Left ventricle myocardium inferior (tissue), 1 donor: ENCODE data around the gene MAST2. TPM values are rescaled to one million over a fixed set of nuclear protein-coding genes. Genes with fewer than 3 reads are reported as not detected.
"Not testable (repeated sequence)": the region's sequence is repeated elsewhere in the genome, so short reads cannot be mapped to it uniquely, and the experiment has no call there.

ENCODE experiments used
- DNase-seq: peaks from one replicate; pipeline ENCODE4 v3.0.0-alpha.2; 2020
- H3K27ac ChIP-seq: fragments of 200-600 bp; replicated peaks from 2 replicates; pipeline ENCODE4 v1.8.0; 2021
- H3K27me3 ChIP-seq: fragments of 200-600 bp; 2 replicates; pipeline ENCODE4 v1.8.0; 2021; ENCODE audit warnings: low read depth
- H3K36me3 ChIP-seq: fragments of 200-600 bp; 2 replicates; pipeline ENCODE4 v1.8.0; 2021
- H3K4me1 ChIP-seq: fragments of 200-600 bp; 2 replicates; pipeline ENCODE4 v1.8.0; 2021
- H3K4me3 ChIP-seq: fragments of 200-600 bp; 2 replicates; pipeline ENCODE4 v1.8.0; 2021; ENCODE audit warnings: mild to moderate bottlenecking, moderate library complexity
- H3K9me3 ChIP-seq: fragments of 200-600 bp; replicated peaks from 2 replicates; pipeline ENCODE4 v1.8.0; 2021
- intact Hi-C: fragments of 100-400 bp; cut with micrococcal nuclease; formaldehyde crosslinking; loops from one replicate; pipeline ENCODE4 v1.11.0; 2022
- total RNA-seq: library from RNA; stranded (reverse); fragmentation: NEBNext Ultra II Directional; extraction: Animal tissue kit (Norgen Biotek cat#: 25700); gene quantifications from one replicate; pipeline ENCODE4 v1.2.1, GENCODE V29; 2021
- TF ChIP-seq, protein P1 (sequence below): fragments of 200-600 bp; IDR thresholded peaks from 2 replicates; pipeline ENCODE4 v1.8.0; 2021; ENCODE audit warnings: antibody characterized with exemption, mild to moderate bottlenecking, borderline replicate concordance
- donor health status: DM: no; HTN: yes; CAD: no; lungs with severe emphysema.

Gene MAST2
- total RNA-seq, 1 donor from 2014 or later: 104 TPM

DNA sequence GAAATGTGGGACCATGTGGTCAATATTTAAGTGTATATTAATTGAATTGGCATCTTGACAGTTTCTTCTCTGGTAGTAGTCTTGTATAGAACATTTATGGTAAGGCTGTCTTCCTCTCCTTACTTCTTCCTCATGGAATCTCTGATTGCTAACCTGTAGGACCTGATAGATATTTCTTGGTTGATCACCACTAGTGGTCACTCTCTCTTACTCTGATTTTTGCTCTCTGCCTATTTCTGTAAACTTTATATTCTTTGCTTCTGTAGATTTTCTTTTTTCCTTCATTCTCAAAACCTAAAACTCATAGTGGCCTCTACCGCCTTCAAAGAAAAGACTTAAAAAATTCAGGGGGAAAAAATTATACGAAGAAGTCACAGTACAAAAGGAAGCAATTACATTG is 21.2 kb downstream of the MAST2 start:
- no peak overlapping the region for H3K27ac ChIP-seq
- H3K4me1 ChIP-seq: no peaks in the 10 kb centered on the region
- no peak for DNase-seq
- intact Hi-C loops: no loop called here
- peaks cover 18% of the 10 kb centered on the region for H3K36me3 ChIP-seq
- no peak overlapping the region for H3K4me3 ChIP-seq
- TF ChIP-seq, protein P1, sequence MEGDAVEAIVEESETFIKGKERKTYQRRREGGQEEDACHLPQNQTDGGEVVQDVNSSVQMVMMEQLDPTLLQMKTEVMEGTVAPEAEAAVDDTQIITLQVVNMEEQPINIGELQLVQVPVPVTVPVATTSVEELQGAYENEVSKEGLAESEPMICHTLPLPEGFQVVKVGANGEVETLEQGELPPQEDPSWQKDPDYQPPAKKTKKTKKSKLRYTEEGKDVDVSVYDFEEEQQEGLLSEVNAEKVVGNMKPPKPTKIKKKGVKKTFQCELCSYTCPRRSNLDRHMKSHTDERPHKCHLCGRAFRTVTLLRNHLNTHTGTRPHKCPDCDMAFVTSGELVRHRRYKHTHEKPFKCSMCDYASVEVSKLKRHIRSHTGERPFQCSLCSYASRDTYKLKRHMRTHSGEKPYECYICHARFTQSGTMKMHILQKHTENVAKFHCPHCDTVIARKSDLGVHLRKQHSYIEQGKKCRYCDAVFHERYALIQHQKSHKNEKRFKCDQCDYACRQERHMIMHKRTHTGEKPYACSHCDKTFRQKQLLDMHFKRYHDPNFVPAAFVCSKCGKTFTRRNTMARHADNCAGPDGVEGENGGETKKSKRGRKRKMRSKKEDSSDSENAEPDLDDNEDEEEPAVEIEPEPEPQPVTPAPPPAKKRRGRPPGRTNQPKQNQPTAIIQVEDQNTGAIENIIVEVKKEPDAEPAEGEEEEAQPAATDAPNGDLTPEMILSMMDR: no peak
- H3K27me3 ChIP-seq: no peaks in the 10 kb centered on the region
- peaks cover 19% of the 10 kb centered on the region for H3K9me3 ChIP-seq

- H3K4me3 ChIP-seq: no peak overlapping the region
- no peaks in the 10 kb centered on the region for H3K27me3 ChIP-seq
- H3K27ac ChIP-seq: no peak overlapping the region
- H3K4me1 ChIP-seq: no peaks in the 10 kb centered on the region
- no peaks in the 10 kb centered on the region for H3K9me3 ChIP-seq
- peaks cover 18% of the 10 kb centered on the region for H3K36me3 ChIP-seq
- no peak for DNase-seq
- TF ChIP-seq, protein P1: no peak
- intact Hi-C loops: no loop called here
Observed at GRCh38 chr1:45827256-45827655, 23.8 kb downstream of the MAST2 start.

GRCh38 chr1:45828841-45829240 is 25.4 kb downstream of the MAST2 start:
- Histone ChIP-seq H3K9me3 (no peaks in the 10 kb centered on the region), H3K4me3 (no peak overlapping the region), H3K36me3 (peaks cover 20% of the 10 kb centered on the region), H3K27me3 (no peaks in the 10 kb centered on the region), H3K27ac (no peak overlapping the region), H3K4me1 (no peaks in the 10 kb centered on the region)
- intact Hi-C loops: no loop called here
- no peak for DNase-seq
- TF ChIP-seq, protein P1: no peak

GRCh38 chr1:45833361-45833760 is 29.9 kb downstream of the MAST2 start:
- TF ChIP-seq, protein P1: no peak
- intact Hi-C loops: no loop called here
- no peak overlapping the region for H3K27ac ChIP-seq
- H3K4me1 ChIP-seq: no peaks in the 10 kb centered on the region
- H3K27me3 ChIP-seq: no peaks in the 10 kb centered on the region
- no peaks in the 10 kb centered on the region for H3K9me3 ChIP-seq
- DNase-seq: no peak
- peaks cover 7% of the 10 kb centered on the region for H3K36me3 ChIP-seq
- H3K4me3 ChIP-seq: no peak overlapping the region

DNA sequence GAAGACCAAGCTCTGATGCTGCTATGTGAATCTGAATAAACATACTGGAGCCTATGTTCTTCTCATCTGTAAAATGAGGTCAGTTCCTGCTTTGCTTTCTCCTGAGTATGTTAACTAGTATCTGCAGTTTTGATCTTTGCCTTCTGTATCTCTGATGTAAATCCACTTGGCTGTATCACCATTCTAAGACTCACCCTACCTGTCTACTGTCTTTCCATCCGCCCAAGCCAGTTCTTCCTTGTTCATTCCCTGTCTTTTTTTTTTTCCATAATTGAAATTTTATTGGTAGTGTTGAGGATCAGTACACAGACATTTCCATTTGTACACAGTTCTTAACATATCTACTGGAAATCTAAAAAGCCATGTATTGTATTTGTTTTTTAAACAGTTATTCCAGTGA is 31.3 kb downstream of the MAST2 start:
- Histone ChIP-seq H3K9me3 (no peaks in the 10 kb centered on the region), H3K4me3 (no peak overlapping the region), H3K4me1 (no peaks in the 10 kb centered on the region), H3K27ac (no peak overlapping the region), H3K36me3 (peaks cover 3% of the 10 kb centered on the region), H3K27me3 (no peaks in the 10 kb centered on the region)
- TF ChIP-seq, protein P1: no peak
- intact Hi-C loops: no loop called here
- DNase-seq: no peak

- no peak overlapping the region for H3K27ac ChIP-seq
- intact Hi-C loops: no loop called here
- TF ChIP-seq, protein P1: no peak
- H3K9me3 ChIP-seq: no peaks in the 10 kb centered on the region
- H3K4me1 ChIP-seq: peaks cover 9% of the 10 kb centered on the region
- no peak overlapping the region for H3K4me3 ChIP-seq
- H3K36me3 ChIP-seq: peaks cover 3% of the 10 kb centered on the region
- H3K27me3 ChIP-seq: no peaks in the 10 kb centered on the region
- no peak for DNase-seq
Observed at GRCh38 chr1:45836451-45836850, 33.0 kb downstream of the MAST2 start.

DNA sequence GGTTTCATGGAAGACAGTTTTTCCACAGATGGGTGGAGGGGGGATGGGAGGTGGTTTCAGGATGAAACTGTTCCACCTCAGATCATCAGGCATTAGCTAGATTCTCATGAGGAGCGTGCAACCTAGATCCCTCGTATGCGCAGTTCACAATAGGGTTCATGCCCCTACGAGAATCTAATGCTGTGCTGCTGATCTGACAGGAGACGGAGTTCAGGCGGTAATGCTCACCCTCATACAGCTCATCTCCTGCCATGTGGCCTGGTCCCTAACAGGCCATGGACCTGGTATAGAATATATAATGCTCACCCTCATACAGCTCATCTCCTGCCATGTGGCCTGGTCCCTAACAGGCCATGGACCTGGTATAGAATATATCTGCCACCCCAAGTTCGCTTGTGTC is 33.4 kb downstream of the MAST2 start:
- H3K9me3 ChIP-seq, DNase-seq, intact Hi-C loops, H3K36me3 ChIP-seq, H3K4me1 ChIP-seq, H3K27me3 ChIP-seq, H3K4me3 ChIP-seq, H3K27ac ChIP-seq: not testable (repeated sequence)

DNA sequence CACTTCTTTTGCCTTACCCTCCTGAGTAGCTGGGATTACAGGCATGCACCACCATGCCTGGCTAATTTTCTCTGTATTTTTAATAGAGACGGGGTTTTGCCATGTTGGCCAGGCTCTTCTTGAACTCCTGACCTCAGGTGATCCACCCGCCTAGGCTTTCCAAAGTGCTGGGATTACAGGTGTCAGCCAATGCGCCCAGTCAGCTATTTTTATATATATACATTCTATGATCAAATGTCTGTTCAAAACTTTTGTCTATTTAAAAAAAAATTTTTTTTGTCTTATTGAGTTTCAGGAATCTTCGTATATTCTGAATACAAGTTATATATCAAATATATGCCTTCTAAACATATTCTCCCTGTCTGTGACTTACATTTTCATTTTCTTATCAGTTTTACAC is 34.9 kb downstream of the MAST2 start:
- intact Hi-C loops, H3K9me3 ChIP-seq, H3K27ac ChIP-seq, H3K27me3 ChIP-seq, H3K36me3 ChIP-seq, H3K4me3 ChIP-seq, DNase-seq: not testable (repeated sequence)
- H3K4me1 ChIP-seq: peaks cover 11% of the 10 kb centered on the region
